ENCODE data around the gene THEM5.
"Not testable (repeated sequence)": the region's sequence is repeated elsewhere in the genome, so short reads cannot be mapped to it uniquely, and the experiment has no call there.

The THEM5 gene

DNA sequence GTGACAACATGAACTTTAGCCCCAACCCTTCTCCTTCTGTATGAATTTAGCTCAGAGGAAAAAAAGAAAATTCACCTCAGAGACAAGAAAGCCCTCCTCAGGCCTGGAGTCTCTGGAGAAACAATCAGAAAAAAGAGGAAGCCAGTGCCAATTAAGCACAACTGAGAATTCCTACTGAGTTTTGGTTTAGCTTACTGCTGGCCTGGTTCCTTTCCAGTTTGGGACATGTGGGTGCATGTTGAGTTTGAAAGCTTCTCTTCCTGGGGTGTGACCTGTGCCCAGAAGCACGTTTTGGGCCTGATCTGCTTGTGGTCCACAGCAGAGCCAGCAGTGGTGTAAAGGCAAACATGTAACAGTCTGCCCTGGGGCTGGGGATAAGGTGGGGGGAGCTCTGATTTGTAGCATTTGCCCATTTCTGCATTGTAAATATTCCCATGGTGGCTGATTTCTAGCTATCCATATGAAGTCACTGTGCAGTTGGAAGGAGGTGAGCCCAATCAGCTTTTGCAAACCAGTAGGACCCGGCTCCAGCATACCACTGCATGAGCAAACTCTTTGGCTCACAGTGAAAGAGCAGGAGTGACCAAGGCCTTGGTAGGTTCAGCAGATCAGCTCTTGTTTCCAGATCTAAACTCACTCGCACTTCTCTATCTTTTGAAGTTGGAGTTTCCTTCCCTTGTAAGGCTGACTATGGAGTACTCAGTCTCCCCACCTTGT is 4.7 kb upstream of the THEM5 start (continued):
- TF ChIP-seq, protein P1, sequence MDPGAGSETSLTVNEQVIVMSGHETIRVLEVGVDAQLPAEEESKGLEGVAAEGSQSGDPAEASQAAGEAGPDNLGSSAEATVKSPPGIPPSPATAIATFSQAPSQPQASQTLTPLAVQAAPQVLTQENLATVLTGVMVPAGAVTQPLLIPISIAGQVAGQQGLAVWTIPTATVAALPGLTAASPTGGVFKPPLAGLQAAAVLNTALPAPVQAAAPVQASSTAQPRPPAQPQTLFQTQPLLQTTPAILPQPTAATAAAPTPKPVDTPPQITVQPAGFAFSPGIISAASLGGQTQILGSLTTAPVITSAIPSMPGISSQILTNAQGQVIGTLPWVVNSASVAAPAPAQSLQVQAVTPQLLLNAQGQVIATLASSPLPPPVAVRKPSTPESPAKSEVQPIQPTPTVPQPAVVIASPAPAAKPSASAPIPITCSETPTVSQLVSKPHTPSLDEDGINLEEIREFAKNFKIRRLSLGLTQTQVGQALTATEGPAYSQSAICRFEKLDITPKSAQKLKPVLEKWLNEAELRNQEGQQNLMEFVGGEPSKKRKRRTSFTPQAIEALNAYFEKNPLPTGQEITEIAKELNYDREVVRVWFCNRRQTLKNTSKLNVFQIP (CRISPR knock-in tag; IDR thresholded peaks at IDR 0.05; ENCODE audit: borderline replicate concordance, low read depth) = no peak
- TF ChIP-seq PPARA (CRISPR knock-in tag; IDR thresholded peaks at IDR 0.05; ENCODE audit: borderline replicate concordance) (no peak), TOX (CRISPR knock-in tag; IDR thresholded peaks at IDR 0.05; ENCODE audit: borderline replicate concordance) (no peak)

DNA sequence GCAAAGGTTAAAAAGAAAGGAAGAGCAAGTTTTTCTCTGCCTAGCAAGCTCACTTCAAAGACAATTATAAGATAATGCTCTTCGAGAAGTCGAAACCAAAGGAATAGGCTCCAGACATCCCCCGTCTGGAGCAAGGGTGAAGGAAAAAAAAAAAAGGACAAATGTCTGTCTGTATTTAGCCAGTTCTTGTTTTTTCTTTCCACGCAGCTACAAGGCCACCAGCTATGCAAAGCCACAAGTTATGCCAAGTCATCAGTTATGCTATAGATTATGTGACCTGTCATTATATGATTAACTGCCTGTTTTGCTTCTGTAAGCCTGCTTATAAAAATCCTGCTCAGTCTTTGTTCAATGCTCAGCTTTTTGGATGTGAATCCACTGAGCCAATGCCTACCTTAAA is 2.4 kb upstream of the THEM5 start:
- no peak for ATAC-seq
- TF ChIP-seq ZFP3 (CRISPR knock-in tag; IDR thresholded peaks at IDR 0.05) = no peak
- TF ChIP-seq ZC3H10 (CRISPR knock-in tag; IDR thresholded peaks at IDR 0.05) = no peak
- no peak for TF ChIP-seq ZNF8 (CRISPR knock-in tag; IDR thresholded peaks at IDR 0.05)
- no peak for TF ChIP-seq ARNTL (CRISPR knock-in tag; IDR thresholded peaks at IDR 0.05; ENCODE audit: borderline replicate concordance, low read depth)
- TF ChIP-seq, protein P2, sequence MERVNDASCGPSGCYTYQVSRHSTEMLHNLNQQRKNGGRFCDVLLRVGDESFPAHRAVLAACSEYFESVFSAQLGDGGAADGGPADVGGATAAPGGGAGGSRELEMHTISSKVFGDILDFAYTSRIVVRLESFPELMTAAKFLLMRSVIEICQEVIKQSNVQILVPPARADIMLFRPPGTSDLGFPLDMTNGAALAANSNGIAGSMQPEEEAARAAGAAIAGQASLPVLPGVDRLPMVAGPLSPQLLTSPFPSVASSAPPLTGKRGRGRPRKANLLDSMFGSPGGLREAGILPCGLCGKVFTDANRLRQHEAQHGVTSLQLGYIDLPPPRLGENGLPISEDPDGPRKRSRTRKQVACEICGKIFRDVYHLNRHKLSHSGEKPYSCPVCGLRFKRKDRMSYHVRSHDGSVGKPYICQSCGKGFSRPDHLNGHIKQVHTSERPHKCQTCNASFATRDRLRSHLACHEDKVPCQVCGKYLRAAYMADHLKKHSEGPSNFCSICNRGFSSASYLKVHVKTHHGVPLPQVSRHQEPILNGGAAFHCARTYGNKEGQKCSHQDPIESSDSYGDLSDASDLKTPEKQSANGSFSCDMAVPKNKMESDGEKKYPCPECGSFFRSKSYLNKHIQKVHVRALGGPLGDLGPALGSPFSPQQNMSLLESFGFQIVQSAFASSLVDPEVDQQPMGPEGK (CRISPR knock-in tag; IDR thresholded peaks at IDR 0.05; ENCODE audit: borderline replicate concordance) = no peak
- TF ChIP-seq ZNF70 (CRISPR knock-in tag; IDR thresholded peaks at IDR 0.05) = no peak
- TF ChIP-seq, protein P3, sequence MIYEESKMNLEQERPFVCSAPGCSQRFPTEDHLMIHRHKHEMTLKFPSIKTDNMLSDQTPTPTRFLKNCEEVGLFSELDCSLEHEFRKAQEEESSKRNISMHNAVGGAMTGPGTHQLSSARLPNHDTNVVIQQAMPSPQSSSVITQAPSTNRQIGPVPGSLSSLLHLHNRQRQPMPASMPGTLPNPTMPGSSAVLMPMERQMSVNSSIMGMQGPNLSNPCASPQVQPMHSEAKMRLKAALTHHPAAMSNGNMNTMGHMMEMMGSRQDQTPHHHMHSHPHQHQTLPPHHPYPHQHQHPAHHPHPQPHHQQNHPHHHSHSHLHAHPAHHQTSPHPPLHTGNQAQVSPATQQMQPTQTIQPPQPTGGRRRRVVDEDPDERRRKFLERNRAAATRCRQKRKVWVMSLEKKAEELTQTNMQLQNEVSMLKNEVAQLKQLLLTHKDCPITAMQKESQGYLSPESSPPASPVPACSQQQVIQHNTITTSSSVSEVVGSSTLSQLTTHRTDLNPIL (CRISPR knock-in tag; IDR thresholded peaks at IDR 0.05; ENCODE audit: low read depth) = no peak
- no peak for TF ChIP-seq ISL1 (CRISPR knock-in tag; IDR thresholded peaks at IDR 0.05)
- TF ChIP-seq BACH2 (CRISPR knock-in tag; IDR thresholded peaks at IDR 0.05; ENCODE audit: borderline replicate concordance) = no peak

DNA sequence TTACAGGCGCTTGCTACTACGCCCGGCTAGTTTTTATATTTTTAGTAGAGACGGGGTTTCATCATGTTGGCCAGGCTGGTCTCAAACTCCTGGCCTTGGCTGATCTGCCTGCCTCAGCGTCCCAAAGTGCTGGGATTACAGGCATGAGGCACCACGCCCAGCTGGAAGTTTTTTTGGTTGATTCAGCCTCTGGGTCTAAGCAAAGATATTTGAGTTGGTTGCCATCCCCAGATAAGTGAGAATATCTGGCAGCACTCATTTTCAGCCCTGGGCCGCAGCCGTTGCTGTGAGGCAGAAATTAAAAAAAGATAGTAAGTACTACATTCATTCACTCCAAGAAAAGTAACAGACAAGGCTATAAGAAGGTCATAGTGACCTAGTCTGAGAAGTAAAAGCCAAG is 2.0 kb upstream of the THEM5 start:
- ATAC-seq = not testable (repeated sequence)

DNA sequence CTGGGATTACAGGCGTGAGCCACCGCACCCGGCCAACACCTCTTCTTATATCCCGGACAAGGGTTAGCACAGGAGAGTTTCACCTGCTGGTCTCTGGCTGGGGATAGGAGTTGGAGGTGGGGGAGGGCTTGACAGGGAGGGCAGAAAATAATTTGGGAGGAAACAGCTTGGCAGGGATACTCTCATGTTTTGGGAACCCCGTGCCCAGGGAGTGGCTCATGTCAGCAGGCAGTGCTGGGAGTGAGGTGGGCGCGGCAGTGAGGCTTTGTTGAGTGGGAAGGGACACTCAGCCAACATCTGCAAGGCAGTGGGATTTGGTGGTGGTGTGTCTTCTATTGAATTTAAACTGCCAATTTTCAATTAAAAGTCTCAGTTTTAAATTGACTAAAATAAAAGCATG is 1.1 kb upstream of the THEM5 start:
- no peak for ATAC-seq
- TF ChIP-seq ZNF8 (CRISPR knock-in tag; IDR thresholded peaks at IDR 0.05) (no peak), TOX (CRISPR knock-in tag; IDR thresholded peaks at IDR 0.05; ENCODE audit: borderline replicate concordance) (no peak), PPARA (CRISPR knock-in tag; IDR thresholded peaks at IDR 0.05; ENCODE audit: borderline replicate concordance) (no peak), ARNTL (CRISPR knock-in tag; IDR thresholded peaks at IDR 0.05; ENCODE audit: borderline replicate concordance, low read depth) (no peak)
- TF ChIP-seq, protein P4, sequence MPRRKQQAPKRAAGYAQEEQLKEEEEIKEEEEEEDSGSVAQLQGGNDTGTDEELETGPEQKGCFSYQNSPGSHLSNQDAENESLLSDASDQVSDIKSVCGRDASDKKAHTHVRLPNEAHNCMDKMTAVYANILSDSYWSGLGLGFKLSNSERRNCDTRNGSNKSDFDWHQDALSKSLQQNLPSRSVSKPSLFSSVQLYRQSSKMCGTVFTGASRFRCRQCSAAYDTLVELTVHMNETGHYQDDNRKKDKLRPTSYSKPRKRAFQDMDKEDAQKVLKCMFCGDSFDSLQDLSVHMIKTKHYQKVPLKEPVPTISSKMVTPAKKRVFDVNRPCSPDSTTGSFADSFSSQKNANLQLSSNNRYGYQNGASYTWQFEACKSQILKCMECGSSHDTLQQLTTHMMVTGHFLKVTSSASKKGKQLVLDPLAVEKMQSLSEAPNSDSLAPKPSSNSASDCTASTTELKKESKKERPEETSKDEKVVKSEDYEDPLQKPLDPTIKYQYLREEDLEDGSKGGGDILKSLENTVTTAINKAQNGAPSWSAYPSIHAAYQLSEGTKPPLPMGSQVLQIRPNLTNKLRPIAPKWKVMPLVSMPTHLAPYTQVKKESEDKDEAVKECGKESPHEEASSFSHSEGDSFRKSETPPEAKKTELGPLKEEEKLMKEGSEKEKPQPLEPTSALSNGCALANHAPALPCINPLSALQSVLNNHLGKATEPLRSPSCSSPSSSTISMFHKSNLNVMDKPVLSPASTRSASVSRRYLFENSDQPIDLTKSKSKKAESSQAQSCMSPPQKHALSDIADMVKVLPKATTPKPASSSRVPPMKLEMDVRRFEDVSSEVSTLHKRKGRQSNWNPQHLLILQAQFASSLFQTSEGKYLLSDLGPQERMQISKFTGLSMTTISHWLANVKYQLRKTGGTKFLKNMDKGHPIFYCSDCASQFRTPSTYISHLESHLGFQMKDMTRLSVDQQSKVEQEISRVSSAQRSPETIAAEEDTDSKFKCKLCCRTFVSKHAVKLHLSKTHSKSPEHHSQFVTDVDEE (CRISPR knock-in tag; IDR thresholded peaks at IDR 0.05) = no peak

DNA sequence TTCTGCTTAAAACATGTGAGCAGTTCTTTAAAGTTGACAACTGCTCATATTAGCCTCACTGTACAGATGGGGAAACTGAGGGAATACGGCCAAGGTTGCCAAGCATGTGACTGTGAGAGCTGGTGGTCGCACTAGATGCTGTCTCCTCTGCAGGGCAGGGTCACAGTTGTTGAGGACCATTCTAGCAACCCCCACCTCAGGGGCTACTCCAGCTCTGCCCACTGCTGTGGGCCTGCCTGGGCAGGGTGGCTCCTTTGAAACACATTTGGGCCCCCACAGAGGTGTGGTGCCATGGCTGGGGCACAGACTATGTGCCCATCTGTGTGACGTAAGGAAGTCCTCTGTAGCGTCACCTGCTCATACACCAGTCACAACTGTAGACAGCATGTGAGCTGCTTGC is 779 bp downstream of the THEM5 start:
- no peak for ATAC-seq
- TF ChIP-seq, protein P5, sequence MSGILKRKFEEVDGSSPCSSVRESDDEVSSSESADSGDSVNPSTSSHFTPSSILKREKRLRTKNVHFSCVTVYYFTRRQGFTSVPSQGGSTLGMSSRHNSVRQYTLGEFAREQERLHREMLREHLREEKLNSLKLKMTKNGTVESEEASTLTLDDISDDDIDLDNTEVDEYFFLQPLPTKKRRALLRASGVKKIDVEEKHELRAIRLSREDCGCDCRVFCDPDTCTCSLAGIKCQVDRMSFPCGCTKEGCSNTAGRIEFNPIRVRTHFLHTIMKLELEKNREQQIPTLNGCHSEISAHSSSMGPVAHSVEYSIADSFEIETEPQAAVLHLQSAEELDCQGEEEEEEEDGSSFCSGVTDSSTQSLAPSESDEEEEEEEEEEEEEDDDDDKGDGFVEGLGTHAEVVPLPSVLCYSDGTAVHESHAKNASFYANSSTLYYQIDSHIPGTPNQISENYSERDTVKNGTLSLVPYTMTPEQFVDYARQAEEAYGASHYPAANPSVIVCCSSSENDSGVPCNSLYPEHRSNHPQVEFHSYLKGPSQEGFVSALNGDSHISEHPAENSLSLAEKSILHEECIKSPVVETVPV (CRISPR knock-in tag; IDR thresholded peaks at IDR 0.05) = no peak
- TF ChIP-seq TCF4 (CRISPR knock-in tag; IDR thresholded peaks at IDR 0.05; ENCODE audit: borderline replicate concordance) (no peak), CSDC2 (CRISPR knock-in tag; IDR thresholded peaks at IDR 0.05) (no peak), GLIS3 (CRISPR knock-in tag; IDR thresholded peaks at IDR 0.05) (no peak), PPARA (CRISPR knock-in tag; IDR thresholded peaks at IDR 0.05; ENCODE audit: borderline replicate concordance) (no peak), ZFP30 (CRISPR knock-in tag; IDR thresholded peaks at IDR 0.05) (no peak), ZNF8 (CRISPR knock-in tag; IDR thresholded peaks at IDR 0.05) (no peak), ISL1 (CRISPR knock-in tag; IDR thresholded peaks at IDR 0.05) (no peak), ZC3H10 (CRISPR knock-in tag; IDR thresholded peaks at IDR 0.05) (no peak), ESRRG (CRISPR knock-in tag; IDR thresholded peaks at IDR 0.05) (no peak), ZNF565 (CRISPR knock-in tag; conservative IDR thresholded peaks at IDR 0.05; ENCODE audit: low read depth) (no peak), SNAI2 (CRISPR knock-in tag; IDR thresholded peaks at IDR 0.05) (no peak), ARNTL (CRISPR knock-in tag; IDR thresholded peaks at IDR 0.05; ENCODE audit: borderline replicate concordance, low read depth) (no peak), BACH2 (CRISPR knock-in tag; IDR thresholded peaks at IDR 0.05; ENCODE audit: borderline replicate concordance) (no peak)
- TF ChIP-seq, protein P3 (CRISPR knock-in tag; IDR thresholded peaks at IDR 0.05; ENCODE audit: low read depth) = no peak
